ENCODE data around the gene NR2F2.

Gene NR2F2

GRCh38 chr15:96330450-96331143, at the start of gene NR2F2:
Gene NR2F2 (plus strand): TSS chr15:96330700. CDS start chr15:96332106, 1,406 bp downstream.
- peak within 1 kb of the TSS; percentile 90 for H3K27ac ChIP-seq (ENCODE audit: low read depth, low read length)
- peaks cover 0 to 6% (median 2%) of the 10 kb centered on the region in 5 donors for H3K27me3 ChIP-seq (ENCODE audit: control insufficient read depth in 5 of 5, insufficient read depth in 4 of 5, low read length in 5 of 5)
- no peaks in the 10 kb centered on the region for H3K9me3 ChIP-seq (ENCODE audit: control insufficient read depth in 5 of 5, low read length in 5 of 5)
- H3K36me3 ChIP-seq (ENCODE audit: control insufficient read depth in 5 of 5, insufficient read depth in 5 of 5, low read length in 5 of 5): peaks cover 0 to 15% (median 5%) of the 10 kb centered on the region in 5 donors
- H3K9ac ChIP-seq (ENCODE audit: low read length in 5 of 5): peak within 1 kb of the TSS; percentile 26 to 81 (median 75)
- H3K4me3 ChIP-seq (ENCODE audit: low read depth in 1 of 5, low read length in 5 of 5): peak within 1 kb of the TSS; percentile 80 to 96 (median 93)
- H3K4me1 ChIP-seq (ENCODE audit: control insufficient read depth in 5 of 5, insufficient read depth in 5 of 5, low read length in 5 of 5): peaks cover 8 to 56% (median 49%) of the 10 kb centered on the region in 5 donors

- Histone ChIP-seq H3K4me1 (ENCODE audit: control insufficient read depth in 5 of 5, insufficient read depth in 5 of 5, low read length in 5 of 5) (no peaks in the 10 kb centered on the region), H3K36me3 (ENCODE audit: control insufficient read depth in 5 of 5, insufficient read depth in 5 of 5, low read length in 5 of 5) (peaks cover 0 to 4% (median 3%) of the 10 kb centered on the region in 5 donors), H3K4me3 (ENCODE audit: low read depth in 1 of 5, low read length in 5 of 5) (no peak overlapping the region), H3K9ac (ENCODE audit: low read length in 5 of 5) (no peak overlapping the region), H3K27me3 (ENCODE audit: control insufficient read depth in 5 of 5, insufficient read depth in 4 of 5, low read length in 5 of 5) (no peaks in the 10 kb centered on the region), H3K27ac (ENCODE audit: low read depth, low read length) (no peak overlapping the region), H3K9me3 (ENCODE audit: control insufficient read depth in 5 of 5, low read length in 5 of 5) (no peaks in the 10 kb centered on the region)
Observed at GRCh38 chr15:96285305-96285704, 45.2 kb upstream of the NR2F2 start.

DNA sequence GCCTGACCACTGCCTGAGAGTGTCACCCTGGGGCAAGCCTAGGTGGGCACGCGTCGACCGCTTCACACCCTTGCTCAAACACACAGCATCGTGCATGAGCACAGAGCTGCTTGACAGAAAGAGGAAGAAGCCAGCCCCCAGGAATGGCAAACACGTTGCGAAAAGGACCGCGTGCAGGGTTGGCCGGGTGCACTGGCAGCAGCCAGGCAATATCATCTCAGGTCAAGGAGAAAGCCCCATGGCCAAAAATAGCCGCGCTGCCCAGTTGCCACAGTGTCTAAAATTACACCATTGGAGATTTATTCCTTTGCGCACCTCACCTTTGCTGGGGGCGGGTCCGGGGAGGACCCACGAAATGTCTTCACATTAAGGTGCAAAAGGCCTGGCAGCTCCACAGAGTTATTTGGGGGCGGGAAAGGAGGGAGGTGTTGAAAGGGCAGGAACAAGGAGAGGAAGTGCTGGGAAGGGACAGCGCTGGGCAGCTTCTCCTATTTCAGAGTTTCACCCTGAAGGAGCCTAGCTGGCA, 44.7 kb upstream of the NR2F2 start:
- H3K4me1 ChIP-seq (ENCODE audit: control insufficient read depth in 5 of 5, insufficient read depth in 5 of 5, low read length in 5 of 5): no peaks in the 10 kb centered on the region
- H3K4me3 ChIP-seq (ENCODE audit: low read depth in 1 of 5, low read length in 5 of 5): no peak overlapping the region
- no peaks in the 10 kb centered on the region for H3K27me3 ChIP-seq (ENCODE audit: control insufficient read depth in 5 of 5, insufficient read depth in 4 of 5, low read length in 5 of 5)
- no peaks in the 10 kb centered on the region for H3K9me3 ChIP-seq (ENCODE audit: control insufficient read depth in 5 of 5, low read length in 5 of 5)
- peaks cover 0 to 4% (median 3%) of the 10 kb centered on the region in 5 donors for H3K36me3 ChIP-seq (ENCODE audit: control insufficient read depth in 5 of 5, insufficient read depth in 5 of 5, low read length in 5 of 5)
- no peak overlapping the region for H3K27ac ChIP-seq (ENCODE audit: low read depth, low read length)
- no peak overlapping the region for H3K9ac ChIP-seq (ENCODE audit: low read length in 5 of 5)

- H3K27ac ChIP-seq (ENCODE audit: low read depth, low read length): no peak overlapping the region
- H3K4me3 ChIP-seq (ENCODE audit: low read depth in 1 of 5, low read length in 5 of 5): no peak overlapping the region
- H3K9ac ChIP-seq (ENCODE audit: low read length in 5 of 5): no peak overlapping the region
- H3K9me3 ChIP-seq (ENCODE audit: control insufficient read depth in 5 of 5, low read length in 5 of 5): no peaks in the 10 kb centered on the region
- no peaks in the 10 kb centered on the region for H3K4me1 ChIP-seq (ENCODE audit: control insufficient read depth in 5 of 5, insufficient read depth in 5 of 5, low read length in 5 of 5)
- no peaks in the 10 kb centered on the region for H3K27me3 ChIP-seq (ENCODE audit: control insufficient read depth in 5 of 5, insufficient read depth in 4 of 5, low read length in 5 of 5)
- H3K36me3 ChIP-seq (ENCODE audit: control insufficient read depth in 5 of 5, insufficient read depth in 5 of 5, low read length in 5 of 5): peaks cover 0 to 3% (median 0%) of the 10 kb centered on the region in 5 donors
Observed at GRCh38 chr15:96290679-96291078, 39.8 kb upstream of the NR2F2 start.

DNA sequence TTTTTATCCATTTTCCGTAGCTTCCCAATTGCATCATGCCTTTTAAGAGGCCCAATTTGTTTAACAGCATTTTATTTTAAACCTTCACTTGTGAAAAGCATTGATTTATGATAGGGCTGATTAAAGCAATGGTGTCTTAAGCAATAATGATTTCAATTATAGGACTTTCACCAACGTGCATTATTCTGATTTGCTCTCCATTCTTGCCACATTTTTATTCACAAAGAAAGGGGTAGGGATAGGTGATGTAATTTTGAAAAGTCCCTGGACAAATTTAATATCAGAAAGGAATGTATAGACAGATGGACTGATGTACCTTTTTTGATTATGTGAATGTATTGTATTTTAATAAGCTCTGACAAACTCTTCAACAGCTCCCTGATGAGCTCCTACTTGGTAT, 37.9 kb upstream of the NR2F2 start:
- Histone ChIP-seq H3K36me3 (ENCODE audit: control insufficient read depth in 5 of 5, insufficient read depth in 5 of 5, low read length in 5 of 5) (peaks cover 0 to 3% (median 0%) of the 10 kb centered on the region in 5 donors), H3K4me1 (ENCODE audit: control insufficient read depth in 5 of 5, insufficient read depth in 5 of 5, low read length in 5 of 5) (no peaks in the 10 kb centered on the region), H3K27ac (ENCODE audit: low read depth, low read length) (no peak overlapping the region), H3K9me3 (ENCODE audit: control insufficient read depth in 5 of 5, low read length in 5 of 5) (peaks cover 0 to 7% (median 4%) of the 10 kb centered on the region in 5 donors), H3K27me3 (ENCODE audit: control insufficient read depth in 5 of 5, insufficient read depth in 4 of 5, low read length in 5 of 5) (no peaks in the 10 kb centered on the region), H3K9ac (ENCODE audit: low read length in 5 of 5) (no peak overlapping the region), H3K4me3 (ENCODE audit: low read depth in 1 of 5, low read length in 5 of 5) (no peak overlapping the region)

GRCh38 chr15:96293441-96293840, 37.1 kb upstream of the NR2F2 start:
- no peaks in the 10 kb centered on the region for H3K4me1 ChIP-seq (ENCODE audit: control insufficient read depth in 5 of 5, insufficient read depth in 5 of 5, low read length in 5 of 5)
- H3K9ac ChIP-seq (ENCODE audit: low read length in 5 of 5): no peak overlapping the region
- H3K9me3 ChIP-seq (ENCODE audit: control insufficient read depth in 5 of 5, low read length in 5 of 5): peaks cover 2 to 13% (median 8%) of the 10 kb centered on the region in 5 donors
- peaks cover 0 to 2% (median 0%) of the 10 kb centered on the region in 5 donors for H3K36me3 ChIP-seq (ENCODE audit: control insufficient read depth in 5 of 5, insufficient read depth in 5 of 5, low read length in 5 of 5)
- H3K4me3 ChIP-seq (ENCODE audit: low read depth in 1 of 5, low read length in 5 of 5): no peak overlapping the region
- H3K27ac ChIP-seq (ENCODE audit: low read depth, low read length): no peak overlapping the region
- H3K27me3 ChIP-seq (ENCODE audit: control insufficient read depth in 5 of 5, insufficient read depth in 4 of 5, low read length in 5 of 5): no peaks in the 10 kb centered on the region

DNA sequence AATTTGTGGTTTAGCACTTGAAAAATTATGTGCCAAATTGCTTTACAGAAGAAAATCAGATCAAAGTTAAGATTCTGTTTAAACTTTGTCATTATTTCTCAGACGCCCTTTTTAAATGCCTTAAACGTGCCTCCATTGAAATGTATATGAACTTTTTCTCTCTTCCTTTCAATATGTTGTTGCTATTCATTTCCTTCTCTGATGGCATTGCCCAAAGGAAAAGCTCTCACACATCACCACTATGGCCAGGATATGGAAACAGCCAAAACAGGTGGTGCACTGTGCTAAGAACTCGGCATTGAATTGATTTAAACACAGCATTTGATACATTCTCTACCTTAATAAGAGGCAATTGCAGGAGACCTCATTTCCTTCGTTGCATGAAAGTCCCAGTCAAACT, 35.7 kb upstream of the NR2F2 start:
- Histone ChIP-seq H3K27me3 (ENCODE audit: control insufficient read depth in 5 of 5, insufficient read depth in 4 of 5, low read length in 5 of 5) (no peaks in the 10 kb centered on the region), H3K9me3 (ENCODE audit: control insufficient read depth in 5 of 5, low read length in 5 of 5) (peaks cover 2 to 18% (median 8%) of the 10 kb centered on the region in 5 donors), H3K9ac (ENCODE audit: low read length in 5 of 5) (no peak overlapping the region), H3K4me1 (ENCODE audit: control insufficient read depth in 5 of 5, insufficient read depth in 5 of 5, low read length in 5 of 5) (no peaks in the 10 kb centered on the region), H3K27ac (ENCODE audit: low read depth, low read length) (no peak overlapping the region), H3K36me3 (ENCODE audit: control insufficient read depth in 5 of 5, insufficient read depth in 5 of 5, low read length in 5 of 5) (no peaks in the 10 kb centered on the region), H3K4me3 (ENCODE audit: low read depth in 1 of 5, low read length in 5 of 5) (no peak overlapping the region)

- H3K36me3 ChIP-seq (ENCODE audit: control insufficient read depth in 5 of 5, insufficient read depth in 5 of 5, low read length in 5 of 5): no peaks in the 10 kb centered on the region
- H3K9ac ChIP-seq (ENCODE audit: low read length in 5 of 5): no peak overlapping the region
- no peak overlapping the region for H3K27ac ChIP-seq (ENCODE audit: low read depth, low read length)
- H3K27me3 ChIP-seq (ENCODE audit: control insufficient read depth in 5 of 5, insufficient read depth in 4 of 5, low read length in 5 of 5): no peaks in the 10 kb centered on the region
- H3K4me1 ChIP-seq (ENCODE audit: control insufficient read depth in 5 of 5, insufficient read depth in 5 of 5, low read length in 5 of 5): no peaks in the 10 kb centered on the region
- no peak overlapping the region for H3K4me3 ChIP-seq (ENCODE audit: low read depth in 1 of 5, low read length in 5 of 5)
- peaks cover 2 to 18% (median 8%) of the 10 kb centered on the region in 5 donors for H3K9me3 ChIP-seq (ENCODE audit: control insufficient read depth in 5 of 5, low read length in 5 of 5)
Observed at GRCh38 chr15:96296264-96296663, 34.2 kb upstream of the NR2F2 start.

GRCh38 chr15:96297783-96298182, 32.7 kb upstream of the NR2F2 start:
- H3K9ac ChIP-seq (ENCODE audit: low read length in 5 of 5): no peak overlapping the region
- H3K4me1 ChIP-seq (ENCODE audit: control insufficient read depth in 5 of 5, insufficient read depth in 5 of 5, low read length in 5 of 5): no peaks in the 10 kb centered on the region
- H3K27me3 ChIP-seq (ENCODE audit: control insufficient read depth in 5 of 5, insufficient read depth in 4 of 5, low read length in 5 of 5): no peaks in the 10 kb centered on the region
- no peak overlapping the region for H3K27ac ChIP-seq (ENCODE audit: low read depth, low read length)
- no peak overlapping the region for H3K4me3 ChIP-seq (ENCODE audit: low read depth in 1 of 5, low read length in 5 of 5)
- H3K36me3 ChIP-seq (ENCODE audit: control insufficient read depth in 5 of 5, insufficient read depth in 5 of 5, low read length in 5 of 5): no peaks in the 10 kb centered on the region
- H3K9me3 ChIP-seq (ENCODE audit: control insufficient read depth in 5 of 5, low read length in 5 of 5): peaks cover 2 to 18% (median 8%) of the 10 kb centered on the region in 5 donors

- Histone ChIP-seq H3K4me1 (ENCODE audit: control insufficient read depth in 5 of 5, insufficient read depth in 5 of 5, low read length in 5 of 5) (no peaks in the 10 kb centered on the region), H3K4me3 (ENCODE audit: low read depth in 1 of 5, low read length in 5 of 5) (no peak overlapping the region), H3K27ac (ENCODE audit: low read depth, low read length) (no peak overlapping the region), H3K9ac (ENCODE audit: low read length in 5 of 5) (no peak overlapping the region), H3K36me3 (ENCODE audit: control insufficient read depth in 5 of 5, insufficient read depth in 5 of 5, low read length in 5 of 5) (no peaks in the 10 kb centered on the region), H3K9me3 (ENCODE audit: control insufficient read depth in 5 of 5, low read length in 5 of 5) (peaks cover 2 to 18% (median 8%) of the 10 kb centered on the region in 5 donors), H3K27me3 (ENCODE audit: control insufficient read depth in 5 of 5, insufficient read depth in 4 of 5, low read length in 5 of 5) (no peaks in the 10 kb centered on the region)
Observed at GRCh38 chr15:96298217-96298616, 32.3 kb upstream of the NR2F2 start.
